ENCODE data around the gene KAT2A. TPM values are rescaled to one million over a fixed set of nuclear protein-coding genes. Genes with fewer than 3 reads are reported as not detected.

Gene KAT2A
- total RNA-seq, 1 experiment from 2014 or later: 42.1 TPM

DNA sequence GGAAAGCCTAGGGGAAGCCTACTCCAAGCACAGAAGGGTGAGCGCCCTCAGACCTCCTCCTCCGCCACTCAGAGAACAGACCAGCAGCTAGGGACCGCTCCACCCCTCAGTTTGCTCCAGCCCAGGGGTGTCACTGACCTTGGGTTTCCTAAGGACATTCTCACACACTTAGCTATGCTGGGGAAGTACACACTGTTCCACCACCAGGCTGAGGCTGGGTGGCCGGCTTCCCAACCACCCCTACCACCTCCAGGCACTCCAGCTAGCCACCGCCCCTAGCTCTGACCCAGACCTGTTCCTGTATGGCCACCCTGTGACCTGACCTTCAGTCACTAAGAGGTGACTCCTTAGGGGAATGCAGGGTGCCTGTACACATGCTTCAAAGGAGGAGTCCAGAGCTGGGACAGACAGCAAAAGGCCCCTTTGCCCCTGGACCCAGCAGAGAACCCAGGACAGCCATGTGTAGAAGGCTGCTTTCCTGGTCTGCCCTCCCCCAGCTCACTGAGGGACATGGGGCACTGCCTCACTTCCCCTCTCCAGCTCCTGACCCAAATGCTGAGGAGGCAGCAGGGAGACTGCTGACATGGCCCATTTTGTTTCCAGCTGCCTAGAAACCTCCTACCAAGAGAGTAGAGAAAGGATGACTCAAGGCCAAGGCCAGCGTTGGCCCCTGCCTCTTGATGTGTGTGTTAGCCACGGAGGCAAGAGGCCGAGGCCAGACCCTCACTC, 8.1 kb upstream of the KAT2A start:
- Histone ChIP-seq H3K4me3 (no peak overlapping the region), H3K4me2 (no peak overlapping the region), H3K9me2 (ENCODE audit: insufficient read depth) (no peaks in the 10 kb centered on the region), H3K4me1 (replicated peaks; ENCODE audit: insufficient read depth) (no peaks in the 10 kb centered on the region), H3F3A (ENCODE audit: insufficient read depth, low read depth) (peaks cover 5% of the 10 kb centered on the region; the same call in 1 of the 2 replicates), H3K36me3 (ENCODE audit: low read depth) (0 out of 2 replicates have a peak, but pooled peaks cover 5% of the 10 kb centered on the region), H3K79me2 (ENCODE audit: low read depth) (peaks cover 38% of the 10 kb centered on the region), H3K27me3 (ENCODE audit: insufficient read depth, low read depth) (no peaks in the 10 kb centered on the region), H2AFZ (no peak overlapping the region), H4K20me1 (ENCODE audit: insufficient read depth) (peaks cover 17% of the 10 kb centered on the region), H3K9me3 (ENCODE audit: insufficient read depth, low read depth) (no peaks in the 10 kb centered on the region), H3K27ac (no peak overlapping the region)
- intact Hi-C loops (cut with micrococcal nuclease; ENCODE audit: unreplicated experiment): no loop called here
- ChIA-PET POLR2A (ENCODE audit: unreplicated experiment) (no interaction called here), CTCF (no interaction called here)
- no peak for TF ChIP-seq EZH2 (IDR thresholded peaks at IDR 0.05; ENCODE audit: low read depth)
- no peak for DNase-seq
- no TSS peak for BruUV-seq (replicated peaks)

- no peak overlapping the region for H3K4me3 ChIP-seq
- no peaks in the 10 kb centered on the region for H3K9me2 ChIP-seq (ENCODE audit: insufficient read depth)
- H3K4me1 ChIP-seq (replicated peaks; ENCODE audit: insufficient read depth): no peaks in the 10 kb centered on the region
- intact Hi-C loops (cut with micrococcal nuclease; ENCODE audit: unreplicated experiment): no loop called here
- H3K36me3 ChIP-seq (ENCODE audit: low read depth): no peaks in the 10 kb centered on the region
- ChIA-PET CTCF (no interaction called here), POLR2A (ENCODE audit: unreplicated experiment) (interaction anchor here (0.5 kb wide), 1 partner anchor 296 kb away, joined by 6 read pairs; the partner anchor contains the start of gene CAVIN1)
- no peaks in the 10 kb centered on the region for H3K9me3 ChIP-seq (ENCODE audit: insufficient read depth, low read depth)
- no TSS peak for BruUV-seq (replicated peaks)
- H3K27ac ChIP-seq: no peak overlapping the region
- H4K20me1 ChIP-seq (ENCODE audit: insufficient read depth): peaks cover 6% of the 10 kb centered on the region; the same call in 1 of the 2 replicates
- TF ChIP-seq, protein P1, sequence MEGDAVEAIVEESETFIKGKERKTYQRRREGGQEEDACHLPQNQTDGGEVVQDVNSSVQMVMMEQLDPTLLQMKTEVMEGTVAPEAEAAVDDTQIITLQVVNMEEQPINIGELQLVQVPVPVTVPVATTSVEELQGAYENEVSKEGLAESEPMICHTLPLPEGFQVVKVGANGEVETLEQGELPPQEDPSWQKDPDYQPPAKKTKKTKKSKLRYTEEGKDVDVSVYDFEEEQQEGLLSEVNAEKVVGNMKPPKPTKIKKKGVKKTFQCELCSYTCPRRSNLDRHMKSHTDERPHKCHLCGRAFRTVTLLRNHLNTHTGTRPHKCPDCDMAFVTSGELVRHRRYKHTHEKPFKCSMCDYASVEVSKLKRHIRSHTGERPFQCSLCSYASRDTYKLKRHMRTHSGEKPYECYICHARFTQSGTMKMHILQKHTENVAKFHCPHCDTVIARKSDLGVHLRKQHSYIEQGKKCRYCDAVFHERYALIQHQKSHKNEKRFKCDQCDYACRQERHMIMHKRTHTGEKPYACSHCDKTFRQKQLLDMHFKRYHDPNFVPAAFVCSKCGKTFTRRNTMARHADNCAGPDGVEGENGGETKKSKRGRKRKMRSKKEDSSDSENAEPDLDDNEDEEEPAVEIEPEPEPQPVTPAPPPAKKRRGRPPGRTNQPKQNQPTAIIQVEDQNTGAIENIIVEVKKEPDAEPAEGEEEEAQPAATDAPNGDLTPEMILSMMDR (conservative IDR thresholded peaks at IDR 0.05): no peak
- TF ChIP-seq EZH2 (IDR thresholded peaks at IDR 0.05; ENCODE audit: low read depth): no peak
- DNase-seq: no peak
- H3K4me2 ChIP-seq: no peak overlapping the region
- H3F3A ChIP-seq (ENCODE audit: insufficient read depth, low read depth): peaks cover 5% of the 10 kb centered on the region; the same call in 1 of the 2 replicates
- H3K27me3 ChIP-seq (ENCODE audit: insufficient read depth, low read depth): no peaks in the 10 kb centered on the region
- no peak overlapping the region for H2AFZ ChIP-seq
- peaks cover 20% of the 10 kb centered on the region; the same call in 1 of the 2 replicates for H3K79me2 ChIP-seq (ENCODE audit: low read depth)
Observed at GRCh38 chr17:42127414-42127813, 6.2 kb upstream of the KAT2A start.

- intact Hi-C loops (cut with micrococcal nuclease; ENCODE audit: unreplicated experiment): no loop called here
- Histone ChIP-seq H3K4me2 (no peak overlapping the region), H3K36me3 (ENCODE audit: low read depth) (no peaks in the 10 kb centered on the region), H3K4me3 (no peak overlapping the region), H3K79me2 (ENCODE audit: low read depth) (peaks cover 14% of the 10 kb centered on the region; the same call in 1 of the 2 replicates), H2AFZ (no peak overlapping the region), H3K9me2 (ENCODE audit: insufficient read depth) (no peaks in the 10 kb centered on the region), H3K4me1 (replicated peaks; ENCODE audit: insufficient read depth) (no peaks in the 10 kb centered on the region), H3K27me3 (ENCODE audit: insufficient read depth, low read depth) (no peaks in the 10 kb centered on the region), H4K20me1 (ENCODE audit: insufficient read depth) (peaks cover 6% of the 10 kb centered on the region; the same call in 1 of the 2 replicates), H3K27ac (no peak overlapping the region), H3F3A (ENCODE audit: insufficient read depth, low read depth) (peaks cover 7% of the 10 kb centered on the region; the same call in 1 of the 2 replicates), H3K9me3 (ENCODE audit: insufficient read depth, low read depth) (no peaks in the 10 kb centered on the region)
- no TSS peak for BruUV-seq (replicated peaks)
- no peak for DNase-seq
- TF ChIP-seq, protein P1 (conservative IDR thresholded peaks at IDR 0.05): no peak
- TF ChIP-seq EZH2 (IDR thresholded peaks at IDR 0.05; ENCODE audit: low read depth): no peak
- POLR2A ChIA-PET (ENCODE audit: unreplicated experiment): interaction anchor here (0.5 kb wide), 1 partner anchor 296 kb away, joined by 6 read pairs; the partner anchor contains the start of gene CAVIN1
- CTCF ChIA-PET: no interaction called here
Observed at GRCh38 chr17:42126836-42127235, 5.7 kb upstream of the KAT2A start.
